Activated T-cell treated with anti-CD3 and anti-CD28 coated beads for 48 hours (primary cell): Measurements from ENCODE around the gene SAPCD1.

Experiments used
- DNase-seq: peaks from one replicate; pipeline ENCODE4 v3.0.0-alpha.2; 2020; ENCODE audit warnings: low read depth

Gene SAPCD1

GRCh38 chr6:31750411-31751022 lies 11.9 kb upstream of the SAPCD1 start:
- no peak for DNase-seq

DNA sequence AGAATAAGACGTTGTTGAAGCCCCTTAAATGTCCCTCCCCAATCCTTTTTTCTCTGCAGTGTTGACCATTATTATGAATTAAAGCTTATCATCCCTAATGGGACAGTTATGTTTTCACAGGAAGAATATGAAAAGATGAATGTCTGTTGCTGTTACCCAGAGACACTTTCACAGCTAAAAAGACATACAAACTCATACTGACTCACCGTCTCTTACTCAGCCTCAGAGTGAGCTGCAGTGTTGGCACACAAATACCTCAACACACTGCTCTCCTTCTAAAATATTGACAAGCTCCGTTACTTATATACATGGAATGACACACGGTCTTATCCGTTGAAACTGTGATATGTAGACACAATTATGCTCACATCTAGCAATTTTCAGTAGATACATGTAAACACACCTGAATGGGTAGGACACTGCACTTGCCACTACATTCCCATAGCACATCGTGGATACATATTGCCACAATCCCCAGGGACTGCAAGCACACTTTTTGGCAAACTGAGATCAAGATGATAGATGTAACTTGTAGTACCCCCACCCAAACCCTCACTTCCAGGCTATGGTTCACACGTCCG lies 9.6 kb upstream of the SAPCD1 start:
- no peak for DNase-seq

DNA sequence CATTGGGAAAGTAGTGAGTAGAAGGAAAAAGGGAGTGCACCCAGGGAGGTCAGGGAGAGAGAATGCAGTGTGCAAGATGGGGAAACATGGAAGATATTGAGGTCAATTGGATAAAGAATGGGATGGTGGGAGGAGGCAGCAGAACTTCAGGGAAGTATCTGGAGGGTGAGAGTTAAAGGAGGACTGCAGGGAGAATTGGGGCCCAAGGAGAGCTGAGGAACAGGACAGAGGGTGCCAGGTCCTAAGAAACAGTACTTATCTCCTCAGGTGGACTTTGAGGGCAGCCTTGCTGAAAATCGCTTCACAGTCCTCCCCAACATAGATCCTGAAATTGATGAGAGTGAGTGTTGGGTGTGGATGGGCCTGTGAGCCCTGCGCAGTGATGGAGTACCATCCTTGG lies 4.2 kb upstream of the SAPCD1 start:
- no peak for DNase-seq

GRCh38 chr6:31760790-31761189 lies 1.7 kb upstream of the SAPCD1 start:
- no peak for DNase-seq

DNA sequence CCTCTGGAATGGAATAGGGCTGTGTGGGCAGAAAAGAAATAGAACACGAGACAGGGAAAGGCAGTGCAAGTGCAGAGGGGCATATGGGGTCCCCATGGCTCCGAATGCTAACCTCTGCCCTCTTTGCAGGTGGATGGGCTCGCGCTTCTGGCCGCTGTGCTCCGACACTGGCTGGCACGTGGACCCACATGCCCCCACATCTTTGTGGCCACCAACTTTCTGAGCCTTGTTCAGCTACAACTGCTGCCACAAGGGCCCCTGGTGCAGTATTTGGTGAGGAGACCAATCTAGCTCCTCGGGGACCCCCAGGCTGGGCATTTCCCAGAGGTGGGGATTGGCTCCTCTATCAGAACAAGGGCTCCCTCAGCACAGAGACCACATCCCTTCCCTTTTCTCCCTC lies 1.1 kb upstream of the SAPCD1 start:
- DNase-seq = no peak

DNA sequence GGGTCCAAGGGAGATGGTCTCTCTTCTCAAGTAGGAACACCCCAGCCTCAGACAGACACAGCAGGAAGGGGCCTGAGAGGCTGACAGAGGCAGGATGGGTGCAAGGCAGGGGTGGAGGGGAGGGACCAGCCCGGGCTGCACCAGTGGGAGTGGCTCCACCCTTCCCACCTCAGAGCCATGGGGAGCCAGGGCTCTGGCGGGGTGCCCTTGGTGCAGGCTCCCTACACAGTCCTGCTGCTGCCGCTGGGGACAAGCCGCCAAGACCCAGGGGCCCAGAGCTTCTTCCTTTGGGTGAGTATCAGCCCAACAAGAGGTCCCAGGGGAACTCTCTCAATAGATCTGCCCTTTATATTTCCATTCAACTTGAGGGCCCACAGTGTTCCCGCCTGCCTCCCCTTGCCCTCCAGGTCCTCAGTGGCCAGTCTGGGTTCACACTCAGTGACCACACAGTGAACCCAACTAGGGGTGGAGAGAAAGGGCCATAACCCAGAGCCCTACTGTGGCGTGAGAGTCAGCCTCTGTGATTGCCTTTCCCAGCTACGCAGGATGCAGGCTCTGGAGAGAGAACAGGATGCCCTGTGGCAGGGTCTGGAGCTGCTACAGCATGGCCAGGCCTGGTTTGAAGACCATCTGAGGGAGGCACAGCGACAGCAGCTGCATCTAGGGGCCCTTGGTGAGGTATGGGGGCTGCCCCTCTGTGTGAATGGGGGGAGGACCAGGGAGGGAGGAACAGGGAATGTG lies 592 bp downstream of the SAPCD1 start:
- DNase-seq = no peak

DNA sequence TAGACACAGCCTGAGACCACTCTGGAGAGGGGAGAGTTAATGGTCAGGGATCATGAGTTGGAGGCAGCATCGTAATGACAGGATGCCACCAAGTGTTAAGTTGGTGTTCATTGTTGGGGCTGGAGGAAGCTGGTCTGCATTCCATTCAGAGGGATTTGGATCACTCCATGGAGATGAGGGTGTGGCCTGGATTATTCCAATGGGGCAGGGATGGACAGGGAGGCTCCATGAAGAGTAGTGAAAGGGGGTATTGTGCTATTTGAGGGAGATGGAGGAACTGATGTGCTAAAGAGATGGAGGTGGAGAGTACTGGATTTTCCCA lies 1.1 kb downstream of the SAPCD1 start:
- DNase-seq = no peak

DNA sequence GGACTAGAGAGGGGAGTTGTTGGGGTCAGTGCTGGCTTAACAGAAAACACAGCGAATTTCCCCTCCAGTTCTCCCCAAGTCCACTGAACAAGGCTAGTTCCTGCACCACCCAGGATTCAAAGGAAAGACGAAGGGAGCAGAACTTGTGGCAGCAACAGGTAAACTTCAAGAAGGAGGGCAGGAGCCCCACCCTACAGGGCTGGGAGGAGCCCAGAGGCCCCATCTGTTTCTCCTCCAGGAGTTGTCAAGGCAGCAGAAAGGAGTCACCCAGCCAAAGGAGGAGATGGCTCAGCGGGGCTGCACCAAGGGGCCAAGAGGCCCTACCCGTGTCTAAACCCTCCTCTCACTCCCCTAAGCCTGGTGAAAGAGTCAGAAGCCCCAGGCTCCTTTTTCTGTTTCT lies 1.7 kb downstream of the SAPCD1 start:
- DNase-seq = no peak

DNA sequence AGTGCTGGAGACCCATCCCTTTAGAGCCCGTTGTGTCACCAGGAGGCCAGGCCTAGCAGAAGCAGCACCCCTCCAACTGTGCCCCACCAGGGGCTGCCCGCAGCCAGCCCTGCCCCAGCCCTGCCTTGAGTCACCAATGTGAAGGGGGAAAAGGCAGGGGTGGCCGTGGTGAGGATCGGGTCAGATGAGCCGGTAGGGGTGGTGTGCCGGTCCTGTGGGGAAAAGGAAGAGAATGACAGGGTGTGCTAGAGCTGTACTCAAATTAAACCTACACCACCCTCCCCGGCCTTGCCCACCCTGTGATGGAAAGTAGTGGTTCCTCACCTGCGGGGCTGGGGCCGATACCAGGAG lies 3.1 kb downstream of the SAPCD1 start:
- no peak for DNase-seq

DNA sequence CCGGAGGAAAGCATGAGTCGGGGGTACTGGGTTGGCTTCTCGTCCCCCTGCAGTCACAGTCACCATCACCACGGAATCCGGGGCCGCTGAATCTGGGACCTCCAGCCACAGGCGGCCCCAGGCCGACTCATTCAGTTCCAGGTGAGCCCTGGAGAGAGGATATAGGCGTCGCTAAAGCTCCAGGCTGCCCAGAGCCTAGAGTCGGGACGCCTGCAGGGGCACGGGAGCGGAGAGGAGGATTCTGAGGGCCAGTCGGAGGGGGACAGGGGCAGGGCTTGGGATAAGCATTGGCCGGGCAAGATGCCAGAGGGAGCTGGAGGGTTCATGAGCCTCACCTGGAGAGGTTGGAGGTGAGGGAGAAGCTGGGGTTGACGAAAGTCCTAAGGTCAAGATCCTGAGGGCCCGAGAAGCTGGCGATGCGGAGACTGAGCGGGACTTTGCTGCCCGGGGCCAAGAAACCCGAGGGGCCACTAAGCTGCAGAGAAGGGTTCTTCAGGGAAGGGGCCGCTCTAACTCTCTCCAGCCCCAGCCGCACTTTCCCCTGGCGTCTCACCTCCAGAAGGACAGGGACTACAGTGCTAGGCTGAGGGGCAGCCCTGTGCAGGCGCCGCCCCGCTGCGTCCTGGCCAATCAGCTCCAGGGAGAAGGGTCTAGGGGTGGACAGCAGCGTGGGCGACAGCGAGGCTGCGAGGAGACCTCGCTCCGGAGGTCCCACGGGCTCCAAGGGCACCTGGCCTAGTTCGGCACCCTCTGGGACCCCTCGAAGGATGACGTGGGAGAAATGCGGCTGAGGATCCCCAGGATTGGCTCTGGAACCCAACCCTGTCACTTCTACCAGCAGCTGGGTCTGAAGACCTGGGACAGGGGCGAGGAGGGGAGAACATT lies 3.7 kb downstream of the SAPCD1 start:
- no peak for DNase-seq

GRCh38 chr6:31767096-31767645 lies 4.7 kb downstream of the SAPCD1 start:
- no peak for DNase-seq

GRCh38 chr6:31768363-31769257 lies 6.2 kb downstream of the SAPCD1 start:
- no peak for DNase-seq

DNA sequence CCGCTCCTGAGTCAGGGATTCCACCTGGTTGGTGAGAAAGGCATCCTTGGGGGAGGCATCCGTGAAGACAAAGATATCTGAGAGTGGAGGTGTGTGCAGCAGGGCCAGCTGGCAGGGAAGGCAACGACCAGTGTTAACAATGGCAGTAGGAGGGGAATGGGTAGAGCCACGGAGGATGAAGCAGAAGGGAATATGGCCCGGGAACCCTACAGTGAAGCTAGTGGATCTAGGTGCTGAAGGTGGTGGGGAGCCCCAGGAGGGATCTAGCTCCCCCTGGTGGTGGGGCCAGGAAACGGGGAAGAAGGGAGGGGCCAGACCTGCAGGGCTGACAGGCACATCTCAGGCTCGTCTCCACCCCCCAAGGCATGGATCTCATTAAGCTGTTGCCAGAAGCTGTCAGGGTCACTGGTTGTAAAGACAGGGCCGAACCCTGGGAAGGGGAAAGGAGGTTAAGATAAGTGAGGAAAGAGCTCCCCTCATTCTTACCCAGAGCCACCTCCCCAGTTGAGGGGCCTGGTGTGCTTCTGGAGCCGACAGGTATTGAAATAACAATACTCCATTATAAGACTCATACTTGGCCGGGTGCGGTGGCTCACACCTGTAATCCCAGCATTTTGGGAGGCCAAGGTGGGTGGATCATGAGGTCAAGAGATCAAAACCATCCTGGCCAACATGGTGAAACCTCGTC lies 7.4 kb downstream of the SAPCD1 start:
- DNase-seq = peak; percentile 81

GRCh38 chr6:31770860-31771259 lies 8.4 kb downstream of the SAPCD1 start:
- DNase-seq = no peak

DNA sequence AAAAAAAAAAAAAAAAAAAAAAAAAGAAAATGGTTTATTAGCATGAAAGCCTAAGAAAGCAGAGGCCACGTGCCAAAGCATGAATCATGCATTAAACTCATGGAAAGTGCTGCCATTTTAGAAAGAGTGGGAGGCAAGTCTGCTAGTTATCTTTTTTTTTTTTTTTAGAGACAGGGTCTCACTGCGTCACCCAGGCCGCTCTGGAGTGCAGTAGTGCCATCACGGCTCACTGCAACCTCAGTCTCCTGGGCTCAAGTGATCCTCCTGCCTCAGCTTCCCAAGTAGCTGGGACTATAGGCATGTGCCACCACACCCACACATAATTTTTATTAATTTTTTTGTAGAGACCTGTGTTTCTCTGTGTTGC lies 9.5 kb downstream of the SAPCD1 start:
- DNase-seq = no peak

- DNase-seq = no peak
Observed at GRCh38 chr6:31775184-31775583, 12.7 kb downstream of the SAPCD1 start.

DNA sequence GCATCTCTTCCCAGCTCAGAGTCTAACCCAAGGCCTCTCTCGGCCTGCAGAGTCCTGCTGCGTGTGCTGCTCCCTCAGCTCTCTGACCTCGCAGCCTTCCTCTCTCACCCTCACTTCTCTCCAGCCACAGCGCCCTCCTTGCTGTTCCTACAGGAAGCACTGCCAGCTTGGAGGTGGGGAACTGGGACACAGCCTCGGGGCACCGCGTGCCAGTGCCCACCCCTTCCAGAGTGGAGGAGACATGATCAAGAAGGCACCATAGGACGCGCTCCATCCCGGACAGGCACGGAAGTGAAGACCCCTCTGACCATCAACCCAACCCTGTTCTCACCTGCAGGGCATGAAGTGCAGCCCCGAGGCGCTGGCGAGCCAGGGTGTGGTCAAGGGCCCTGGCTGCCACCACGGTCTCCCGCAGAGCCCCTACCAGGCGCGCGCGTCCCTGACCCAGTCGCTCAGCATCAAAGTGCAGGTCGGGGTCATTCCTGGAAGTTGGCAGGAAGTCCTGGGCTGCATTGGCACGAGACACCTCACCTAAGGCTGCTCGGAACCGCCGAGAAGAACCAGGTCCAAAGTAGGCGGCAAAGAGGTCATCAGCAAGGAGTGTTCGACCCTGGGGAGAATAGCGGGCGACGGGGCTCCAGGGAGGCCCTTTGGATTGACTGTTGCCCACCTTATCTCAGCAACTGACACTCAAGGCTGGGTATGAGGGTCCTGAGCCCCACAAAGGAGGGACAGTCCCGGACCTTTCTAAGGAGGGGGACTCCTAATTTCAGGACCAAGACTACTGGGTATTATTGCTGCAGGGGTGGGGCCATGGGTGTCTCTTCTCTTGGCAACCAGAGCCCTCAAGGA lies 13.4 kb downstream of the SAPCD1 start:
- no peak for DNase-seq

DNA sequence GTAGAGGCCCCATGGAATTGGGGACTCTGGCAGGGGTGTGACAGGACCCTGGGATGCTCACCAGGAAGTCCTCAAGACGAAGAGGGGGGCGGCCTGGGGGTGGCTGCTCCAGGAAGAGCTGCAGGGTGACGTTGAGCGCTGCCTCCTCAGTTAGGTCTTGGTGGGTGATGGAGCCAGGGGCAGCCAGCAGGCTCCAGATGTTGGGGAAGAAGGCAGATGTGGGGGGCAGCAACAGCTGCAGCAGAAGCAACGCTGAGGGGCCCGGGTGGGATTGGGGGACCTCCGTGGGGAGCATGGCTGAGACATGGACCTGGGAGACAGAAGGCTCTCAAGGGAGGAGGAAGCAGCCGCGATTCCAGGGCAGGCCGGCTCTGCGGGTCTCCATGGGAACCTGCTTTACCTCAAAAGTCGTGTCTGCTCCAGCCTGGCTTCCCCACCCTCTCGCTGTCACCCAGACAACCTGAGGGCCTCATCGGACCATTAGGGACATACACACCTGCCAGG lies 14.1 kb downstream of the SAPCD1 start:
- DNase-seq = no peak

GRCh38 chr6:31776989-31777666 lies 14.7 kb downstream of the SAPCD1 start, which contains the start of gene VWA7:
VWA7 (minus strand) TSS chr6:31777328; CDS start chr6:31776779, 549 bp downstream.
- DNase-seq = peak; percentile 75
